NCI-H187 treated with DMSO at 0.1 percent for 48 hours (cell line): Measurements from ENCODE around the gene HOMER3.

ENCODE experiments used
- DNase-seq: peaks from one replicate; lab custom pipeline; 2025; lab: John Stamatoyannopoulos, UW

HOMER3 gene

GRCh38 chr19:18940769-18941627 is at the start of gene HOMER3:
TSS of gene HOMER3 (minus strand) at chr19:18941217. CDS start at chr19:18938982, 2,235 bp downstream.
- no peak for DNase-seq

GRCh38 chr19:18990128-18990708 is 49.2 kb upstream of the HOMER3 start:
- DNase-seq: no peak

DNA sequence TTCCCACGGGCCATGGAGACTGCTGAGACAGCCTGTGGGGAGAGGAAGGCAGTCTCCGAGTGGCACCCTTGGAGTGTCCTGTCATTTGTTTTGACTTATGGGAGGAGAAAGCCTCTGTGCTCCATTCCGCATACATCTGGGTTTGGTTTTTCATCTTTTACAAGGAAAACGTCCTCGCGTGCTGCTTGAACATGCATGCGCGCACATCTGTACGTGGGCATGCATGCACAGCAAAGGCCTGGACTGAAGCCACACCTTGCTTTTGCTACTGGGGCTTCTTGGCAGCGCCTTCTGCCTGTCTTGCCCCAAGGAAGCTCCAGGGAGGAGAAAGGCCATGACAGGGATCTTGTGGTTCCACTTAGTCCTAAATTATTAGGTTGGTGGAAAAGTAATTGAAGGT is 48.3 kb upstream of the HOMER3 start:
- DNase-seq: no peak

- no peak for DNase-seq
Observed at GRCh38 chr19:18987456-18987855, 46.4 kb upstream of the HOMER3 start.

GRCh38 chr19:18985257-18985656 is 44.2 kb upstream of the HOMER3 start:
- no peak for DNase-seq

GRCh38 chr19:18984251-18984650 is 43.2 kb upstream of the HOMER3 start:
- no peak for DNase-seq

- DNase-seq: no peak
Observed at GRCh38 chr19:18982669-18983068, 41.7 kb upstream of the HOMER3 start.

- DNase-seq: no peak
Observed at GRCh38 chr19:18980432-18981020, 39.5 kb upstream of the HOMER3 start.

DNA sequence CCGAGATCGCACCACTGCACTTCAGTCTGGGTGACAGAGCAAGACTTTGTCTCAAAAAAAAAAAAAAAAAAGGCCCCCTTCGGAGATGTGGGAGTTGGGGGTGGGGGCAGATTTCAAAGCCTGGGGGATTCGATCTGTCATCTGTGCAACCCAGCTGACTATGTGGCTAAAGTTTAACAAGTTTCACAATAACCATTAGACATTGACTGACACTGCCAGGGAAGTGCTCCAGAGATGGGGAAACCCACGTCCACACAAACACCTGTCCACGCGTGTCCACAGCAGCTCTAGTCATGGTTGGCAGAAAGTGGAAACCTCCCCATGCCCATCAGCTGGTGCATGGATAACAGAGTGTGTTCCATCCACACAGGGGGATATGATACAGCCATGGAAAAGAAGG is 37.6 kb upstream of the HOMER3 start:
- no peak for DNase-seq

GRCh38 chr19:18975869-18976268 is 34.9 kb upstream of the HOMER3 start:
- DNase-seq: no peak

- DNase-seq: no peak
Observed at GRCh38 chr19:18975011-18975410, 34.0 kb upstream of the HOMER3 start.

DNA sequence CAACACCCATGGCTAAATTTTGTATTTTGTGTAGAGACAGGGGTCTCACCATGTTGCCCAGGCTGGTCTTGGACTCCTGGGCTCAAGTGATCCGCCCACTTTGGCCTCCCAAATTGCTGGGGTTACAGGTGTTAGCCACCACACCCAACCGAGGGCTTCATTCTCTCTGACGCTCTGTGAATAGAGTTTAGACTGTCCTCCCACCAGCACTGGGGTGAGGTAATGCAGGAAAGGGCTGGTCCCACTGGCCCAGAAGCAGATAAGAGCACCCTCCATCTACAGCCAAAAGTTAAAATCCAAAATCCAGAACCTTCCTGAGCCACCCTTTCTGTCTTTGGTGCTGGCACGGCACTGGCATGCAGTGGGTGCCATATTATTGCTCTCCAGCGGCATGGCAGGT is 31.8 kb upstream of the HOMER3 start:
- no peak for DNase-seq

- no peak for DNase-seq
Observed at GRCh38 chr19:18972301-18972811, 31.3 kb upstream of the HOMER3 start.

- no peak for DNase-seq
Observed at GRCh38 chr19:18969931-18970659, 29.1 kb upstream of the HOMER3 start.

DNA sequence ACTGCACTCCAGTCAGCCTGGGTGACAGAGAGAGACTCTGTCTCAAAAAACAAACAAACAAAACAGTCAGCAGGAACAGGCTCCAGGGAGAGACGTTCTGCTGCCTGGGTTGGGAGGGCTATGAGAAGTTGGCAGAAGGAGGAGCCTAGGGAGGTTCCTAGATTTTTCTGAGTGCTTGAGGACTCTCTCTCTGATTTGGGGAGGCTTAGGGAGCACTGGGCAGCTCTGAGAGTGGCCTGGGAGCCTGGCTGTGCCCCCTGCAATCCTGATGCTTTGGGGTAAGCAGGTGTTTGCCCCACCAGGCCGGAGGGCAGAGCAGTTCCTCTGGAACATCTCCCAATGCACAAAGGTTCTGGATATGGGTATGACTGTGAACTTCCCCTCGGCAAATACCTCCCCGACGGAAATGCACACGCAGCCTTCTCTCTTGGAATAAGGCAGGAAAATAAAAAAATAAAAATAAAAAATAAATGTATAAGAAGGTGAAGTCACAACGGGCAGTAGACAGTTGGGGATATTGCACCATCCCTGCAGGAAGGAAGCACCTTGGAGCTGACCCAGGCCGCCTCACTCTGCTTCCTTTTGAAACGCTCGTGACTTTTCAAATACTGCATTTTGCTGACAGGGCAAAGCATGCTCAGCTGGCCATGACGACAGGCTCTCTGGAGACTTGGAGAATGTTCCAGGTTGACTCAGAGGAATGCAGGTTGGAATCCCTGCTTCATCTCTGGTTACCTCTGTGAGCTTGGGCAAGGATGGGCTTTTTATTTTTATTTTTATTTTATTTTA is 26.5 kb upstream of the HOMER3 start:
- DNase-seq: no peak

DNA sequence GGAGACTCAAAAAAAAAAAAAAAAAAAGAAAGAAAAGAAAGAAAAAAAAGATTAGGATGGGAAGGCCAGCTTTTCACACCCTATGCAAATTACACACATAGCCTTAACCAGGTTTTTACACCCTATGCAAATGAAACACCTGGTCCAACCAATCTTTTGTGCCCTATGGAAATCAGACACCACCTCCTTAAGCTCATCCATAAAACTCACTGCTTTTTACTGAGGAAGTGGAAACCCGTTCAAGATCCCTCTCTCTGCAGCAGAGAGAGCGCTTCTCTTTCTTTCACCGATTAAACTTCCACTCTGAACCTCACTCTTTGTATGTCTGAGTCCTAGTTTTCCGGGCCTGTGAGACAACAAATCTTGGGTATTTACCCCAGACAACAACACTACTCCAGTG is 25.3 kb upstream of the HOMER3 start:
- DNase-seq: no peak

- DNase-seq: no peak
Observed at GRCh38 chr19:18964121-18964520, 23.1 kb upstream of the HOMER3 start.

- DNase-seq: no peak
Observed at GRCh38 chr19:18961767-18962620, 21.0 kb upstream of the HOMER3 start.

GRCh38 chr19:18960370-18960769 is 19.4 kb upstream of the HOMER3 start:
- DNase-seq: no peak

DNA sequence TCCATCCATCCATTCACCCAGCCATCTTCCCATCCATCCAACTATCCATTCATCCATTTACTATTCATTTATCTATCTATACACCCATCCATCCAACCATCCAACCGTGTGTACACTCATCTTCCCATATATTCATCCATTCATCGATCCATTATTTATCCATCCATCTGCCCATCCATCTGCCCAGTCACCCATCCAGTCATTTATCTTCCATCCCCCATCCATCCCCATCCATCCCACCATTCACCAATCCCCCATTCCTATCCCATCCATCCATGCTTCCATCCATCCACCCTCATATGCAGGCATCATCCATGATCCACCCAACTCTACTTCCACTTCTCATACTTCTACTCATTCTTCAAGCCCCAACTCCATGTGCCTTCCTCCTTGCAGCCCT is 14.0 kb upstream of the HOMER3 start:
- DNase-seq: no peak

GRCh38 chr19:18954094-18954493 is 13.1 kb upstream of the HOMER3 start:
- DNase-seq: no peak
